RWPE2 (cell line): Measurements from ENCODE around the gene TSPAN2.

Experiments used
- ATAC-seq: fragments of 200-7000 bp; cut with Tn5 transposase; 3 replicates; pipeline ENCODE4 v1.9.1; 2021; ENCODE audit warnings: low read depth
- DNase-seq: peaks from one replicate; pipeline ENCODE4 v3.0.0-alpha.2; 2020; ENCODE audit warnings: low spot score
- H3K27ac ChIP-seq: fragments of 450-650 bp; 2 replicates; pipeline ENCODE4 v1.5.1; 2017; ENCODE audit warnings: mild to moderate bottlenecking; ENCODE audit not compliant: poor library complexity, severe bottlenecking
- H3K27me3 ChIP-seq: fragments of 250-450 bp; sonication (Bioruptor Pico); 2 replicates; pipeline ENCODE4 v1.5.1; 2021; ENCODE audit warnings: mild to moderate bottlenecking, moderate library complexity; ENCODE audit not compliant: insufficient read depth, poor library complexity, severe bottlenecking
- H3K36me3 ChIP-seq: fragments of 250-450 bp; sonication (Bioruptor Pico); 2 replicates; pipeline ENCODE4 v1.5.1; 2020; ENCODE audit warnings: low read depth, mild to moderate bottlenecking, moderate library complexity
- H3K4me1 ChIP-seq: fragments of 250-450 bp; sonication (Bioruptor Pico); 2 replicates; pipeline ENCODE4 v1.5.1; 2021; ENCODE audit warnings: mild to moderate bottlenecking, moderate library complexity; ENCODE audit not compliant: insufficient read depth, poor library complexity, severe bottlenecking
- H3K4me3 ChIP-seq: fragments of 250-450 bp; sonication (Bioruptor Pico); 2 replicates; pipeline ENCODE4 v1.5.1; 2021; ENCODE audit warnings: mild to moderate bottlenecking, moderate library complexity; ENCODE audit not compliant: severe bottlenecking
- H3K9me3 ChIP-seq: fragments of 250-450 bp; sonication (Bioruptor Pico); 2 replicates; pipeline ENCODE4 v1.5.1; 2021; ENCODE audit warnings: mild to moderate bottlenecking, moderate library complexity; ENCODE audit not compliant: severe bottlenecking
- TF ChIP-seq, protein P1 (sequence below): fragments of 450-650 bp; IDR thresholded peaks from one replicate; pipeline ENCODE4 v1.5.1; 2017; ENCODE audit warnings: mild to moderate bottlenecking, moderate library complexity; ENCODE audit not compliant: poor library complexity, severe bottlenecking

Gene TSPAN2

DNA sequence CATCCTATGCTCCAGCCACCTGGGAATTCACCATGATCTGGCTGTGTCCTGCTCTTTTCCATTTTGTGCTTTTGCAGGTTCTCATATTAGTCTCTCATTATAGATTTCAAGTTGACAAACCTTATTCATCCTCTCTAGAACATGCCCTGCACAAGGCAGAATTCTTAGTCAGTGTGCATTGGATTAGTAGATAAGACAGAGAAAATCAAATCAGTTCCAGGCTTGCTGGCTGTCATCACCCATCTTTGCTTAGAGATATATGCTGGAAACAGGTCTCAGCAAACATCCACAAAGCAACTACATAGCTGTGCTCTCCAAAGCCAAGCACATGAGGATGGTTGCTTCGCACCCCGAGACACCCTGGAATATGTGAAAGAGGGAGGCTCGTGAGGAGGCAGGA lies 24.8 kb downstream of the TSPAN2 start:
- no peak overlapping the region for H3K4me3 ChIP-seq
- no peak for DNase-seq
- peaks cover 30% of the 10 kb centered on the region for H3K4me1 ChIP-seq
- H3K27ac ChIP-seq: peak overlapping the region; percentile 88
- no peaks in the 10 kb centered on the region for H3K27me3 ChIP-seq
- TF ChIP-seq, protein P1, sequence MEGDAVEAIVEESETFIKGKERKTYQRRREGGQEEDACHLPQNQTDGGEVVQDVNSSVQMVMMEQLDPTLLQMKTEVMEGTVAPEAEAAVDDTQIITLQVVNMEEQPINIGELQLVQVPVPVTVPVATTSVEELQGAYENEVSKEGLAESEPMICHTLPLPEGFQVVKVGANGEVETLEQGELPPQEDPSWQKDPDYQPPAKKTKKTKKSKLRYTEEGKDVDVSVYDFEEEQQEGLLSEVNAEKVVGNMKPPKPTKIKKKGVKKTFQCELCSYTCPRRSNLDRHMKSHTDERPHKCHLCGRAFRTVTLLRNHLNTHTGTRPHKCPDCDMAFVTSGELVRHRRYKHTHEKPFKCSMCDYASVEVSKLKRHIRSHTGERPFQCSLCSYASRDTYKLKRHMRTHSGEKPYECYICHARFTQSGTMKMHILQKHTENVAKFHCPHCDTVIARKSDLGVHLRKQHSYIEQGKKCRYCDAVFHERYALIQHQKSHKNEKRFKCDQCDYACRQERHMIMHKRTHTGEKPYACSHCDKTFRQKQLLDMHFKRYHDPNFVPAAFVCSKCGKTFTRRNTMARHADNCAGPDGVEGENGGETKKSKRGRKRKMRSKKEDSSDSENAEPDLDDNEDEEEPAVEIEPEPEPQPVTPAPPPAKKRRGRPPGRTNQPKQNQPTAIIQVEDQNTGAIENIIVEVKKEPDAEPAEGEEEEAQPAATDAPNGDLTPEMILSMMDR: no peak
- no peak for ATAC-seq
- no peaks in the 10 kb centered on the region for H3K36me3 ChIP-seq
- H3K9me3 ChIP-seq: no peaks in the 10 kb centered on the region

DNA sequence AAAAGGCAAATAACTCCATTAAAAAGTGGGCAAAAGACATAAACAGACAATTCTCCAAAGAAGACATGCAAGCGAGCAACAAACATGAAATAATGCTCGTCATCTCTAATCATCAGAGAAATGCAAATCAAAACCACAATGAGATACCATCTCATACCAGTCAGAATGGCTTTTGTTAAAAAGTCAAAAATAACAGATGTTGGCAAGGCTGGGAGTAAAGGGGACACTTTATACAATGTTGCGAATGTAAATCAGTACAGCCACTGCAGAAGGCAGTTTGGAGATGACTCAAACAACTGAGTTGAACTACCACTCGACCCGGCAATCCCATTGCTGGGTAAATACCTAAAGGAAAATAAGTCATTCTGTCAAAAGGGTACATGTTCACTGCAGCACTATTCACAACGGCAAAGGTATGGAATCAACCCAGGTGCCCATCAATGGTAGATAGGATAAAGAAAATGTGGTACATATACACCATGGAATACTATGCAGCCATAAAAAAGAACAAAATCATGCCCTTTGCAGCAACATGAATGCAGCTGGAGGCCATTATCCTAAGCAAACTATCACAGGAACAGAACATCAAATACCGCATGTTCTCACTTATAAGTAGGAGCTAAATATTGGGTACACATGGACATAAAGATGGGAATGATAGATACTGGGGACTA lies 25.9 kb downstream of the TSPAN2 start:
- no peak for DNase-seq
- peak overlapping the region; percentile 88 for H3K27ac ChIP-seq

DNA sequence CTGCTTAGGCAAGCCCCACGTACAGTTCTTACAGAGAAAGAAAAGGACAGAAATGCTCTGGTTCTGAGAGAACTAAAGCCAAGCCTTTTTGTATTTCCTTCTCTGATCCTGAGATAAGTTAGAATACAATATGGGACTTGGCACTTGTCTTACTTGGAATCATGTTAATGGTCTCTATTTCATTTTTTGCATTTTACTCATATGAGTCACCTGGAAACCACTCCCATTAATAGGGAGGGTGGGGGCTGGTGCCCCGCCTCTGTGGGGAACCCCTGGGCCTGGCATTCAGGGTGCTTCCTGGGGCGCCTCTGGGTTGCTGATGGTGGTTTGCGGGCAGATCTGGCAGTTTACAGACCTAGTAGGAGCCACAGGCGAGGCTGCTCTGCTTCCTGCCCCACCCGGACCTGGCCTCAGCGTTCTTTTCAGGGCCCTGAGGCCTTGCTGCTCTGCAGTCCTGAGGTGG lies 26.7 kb downstream of the TSPAN2 start:
- ATAC-seq (peak; percentile 86), DNase-seq (peak; percentile 84)
- no peaks in the 10 kb centered on the region for H3K27me3 ChIP-seq
- H3K36me3 ChIP-seq: no peaks in the 10 kb centered on the region
- no peak overlapping the region for H3K4me3 ChIP-seq
- TF ChIP-seq, protein P1: no peak
- H3K27ac ChIP-seq: peak overlapping the region; percentile 88
- H3K9me3 ChIP-seq: no peaks in the 10 kb centered on the region
- H3K4me1 ChIP-seq: peaks cover 11% of the 10 kb centered on the region

More for the DNA sequence above, 25.9 kb downstream of the TSPAN2 start:
- Histone ChIP-seq H3K27me3 (no peaks in the 10 kb centered on the region), H3K36me3 (no peaks in the 10 kb centered on the region), H3K4me3 (no peak overlapping the region), H3K4me1 (peaks cover 19% of the 10 kb centered on the region), H3K9me3 (no peaks in the 10 kb centered on the region)
- ATAC-seq: peak; percentile 37
- TF ChIP-seq, protein P1: no peak

DNA sequence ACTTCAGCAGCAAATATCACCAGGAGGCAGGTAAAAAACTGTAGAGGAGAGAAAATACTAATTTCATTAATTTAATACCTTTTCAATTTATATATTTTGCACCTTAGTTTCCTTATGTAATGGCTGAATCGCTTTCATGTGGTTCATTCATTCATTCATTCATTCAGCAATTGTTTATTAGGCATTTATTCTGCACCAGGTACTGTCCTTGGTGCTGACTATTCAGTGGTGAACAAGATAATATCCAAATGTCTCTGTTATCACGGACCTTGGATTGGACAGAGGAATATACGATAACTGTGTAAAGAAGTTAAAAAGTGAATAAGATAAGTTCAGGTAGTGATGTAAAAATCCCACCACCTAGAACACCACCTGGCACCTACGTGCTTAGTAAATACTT lies 28.8 kb downstream of the TSPAN2 start:
- Histone ChIP-seq H3K4me1 (peaks cover 10% of the 10 kb centered on the region), H3K36me3 (no peaks in the 10 kb centered on the region), H3K27me3 (no peaks in the 10 kb centered on the region), H3K27ac (no peak overlapping the region), H3K9me3 (no peaks in the 10 kb centered on the region), H3K4me3 (no peak overlapping the region)
- ATAC-seq (no peak), DNase-seq (no peak)
- TF ChIP-seq, protein P1: no peak

DNA sequence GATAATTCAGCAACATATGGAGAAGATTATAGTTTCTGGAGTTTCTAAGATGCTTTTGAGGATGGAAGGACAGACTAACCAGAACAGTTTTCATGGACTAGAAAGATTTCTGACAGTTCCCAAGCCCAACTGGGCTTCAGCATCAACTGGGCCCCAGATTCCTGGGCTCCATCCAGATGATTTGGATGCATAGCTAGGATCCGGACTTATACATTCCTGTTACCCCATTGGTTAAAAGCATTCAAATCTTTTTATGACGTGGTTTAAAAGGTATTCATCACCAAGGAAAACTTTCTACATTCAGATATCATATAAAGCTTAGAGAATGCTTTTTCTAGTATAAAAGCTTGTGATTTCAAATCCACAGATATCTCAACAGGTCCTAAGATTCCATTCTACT lies 30.0 kb downstream of the TSPAN2 start:
- no peaks in the 10 kb centered on the region for H3K36me3 ChIP-seq
- ATAC-seq (no peak), DNase-seq (no peak)
- H3K27ac ChIP-seq: no peak overlapping the region
- TF ChIP-seq, protein P1: no peak
- H3K4me3 ChIP-seq: no peak overlapping the region
- no peaks in the 10 kb centered on the region for H3K27me3 ChIP-seq
- H3K9me3 ChIP-seq: no peaks in the 10 kb centered on the region
- H3K4me1 ChIP-seq: peaks cover 10% of the 10 kb centered on the region
